A673 (cell line): ENCODE results near the gene CELSR3. TPM values are rescaled to one million over a fixed set of nuclear protein-coding genes. Genes with fewer than 3 reads are reported as not detected.

Source experiments
- BruUV-seq: library from RNA; stranded (reverse); fragments of 400-500 nt; replicated peaks from 2 replicates; lab custom pipeline; 2021; lab: Mats Ljungman, UMichigan
- CTCF ChIA-PET: fragments of 300-600 bp; sonication (Branson Sonifier 250); formaldehyde crosslinking; loops from one replicate; lab custom pipeline; 2022; ENCODE audit warnings: antibody characterized with exemption; lab: Charles Lee
- POLR2A ChIA-PET: fragments of 300-600 bp; sonication (Branson Sonifier 250); formaldehyde crosslinking; loops from one replicate; lab custom pipeline; 2022; ENCODE audit warnings: antibody characterized with exemption; ENCODE audit not compliant: low non-redundant PET; lab: Charles Lee
- DNase-seq: peaks from one replicate; pipeline ENCODE4 v3.0.0-alpha.2; 2015; ENCODE audit warnings: low spot score
- H3K27ac ChIP-seq: fragments of 200-600 bp; sonication (generic); 2 replicates; pipeline ENCODE4 v1.5.1; 2016; ENCODE audit warnings: mixed run types, low read depth, mild to moderate bottlenecking, mixed read lengths, antibody characterized with exemption, low read length; ENCODE audit not compliant: poor library complexity, severe bottlenecking
- H3K27me3 ChIP-seq: fragments of 200-600 bp; sonication (generic); replicated peaks from 2 replicates; pipeline ENCODE4 v1.6.1; 2017; ENCODE audit warnings: mixed run types, low read depth, mild to moderate bottlenecking, mixed read lengths, antibody characterized with exemption, low read length; ENCODE audit not compliant: insufficient read depth, poor library complexity
- H3K36me3 ChIP-seq: fragments of 200-600 bp; sonication (generic); 2 replicates; pipeline ENCODE4 v1.6.1; 2016; ENCODE audit warnings: mixed run types, mild to moderate bottlenecking, mixed read lengths, antibody characterized with exemption, low read length; ENCODE audit not compliant: insufficient read depth, poor library complexity, severe bottlenecking
- H3K4me1 ChIP-seq: fragments of 200-600 bp; sonication (generic); 2 replicates; pipeline ENCODE4 v1.6.1; 2017; ENCODE audit warnings: mixed run types, mild to moderate bottlenecking, mixed read lengths, antibody characterized with exemption, low read length; ENCODE audit not compliant: insufficient read depth, poor library complexity, severe bottlenecking
- H3K4me3 ChIP-seq: fragments of 200-600 bp; sonication (generic); 2 replicates; pipeline ENCODE4 v1.5.1; 2016; ENCODE audit warnings: low read depth, mixed run types, mild to moderate bottlenecking, mixed read lengths, low read length; ENCODE audit not compliant: poor library complexity, severe bottlenecking
- H3K9me3 ChIP-seq: fragments of 200-600 bp; sonication (generic); 2 replicates; pipeline ENCODE4 v1.6.1; 2016; ENCODE audit warnings: mixed run types, low read depth, mild to moderate bottlenecking, mixed read lengths, antibody characterized with exemption, low read length; ENCODE audit not compliant: poor library complexity, severe bottlenecking
- EZH2 ChIP-seq: fragments of 200-600 bp; sonication (generic); IDR thresholded peaks from 2 replicates; pipeline ENCODE4 v1.6.1; 2017; ENCODE audit warnings: borderline replicate concordance, low read depth, mild to moderate bottlenecking, mixed read lengths, antibody characterized with exemption, low read length; ENCODE audit not compliant: poor library complexity, severe bottlenecking
- intact Hi-C: fragments of 100-400 bp; cut with micrococcal nuclease; formaldehyde crosslinking; loops from one replicate; pipeline ENCODE4 v1.10.0; 2022; ENCODE audit not compliant: unreplicated experiment
- total RNA-seq: library from RNA; stranded (reverse); gene quantifications from 2 replicates; pipeline ENCODE4 v1.2.3, GENCODE V29; 2021
- TF ChIP-seq, protein P1 (sequence below): fragments of 300-800, 200-600 bp; sonication (generic); conservative IDR thresholded peaks from 2 replicates; pipeline ENCODE4 v1.5.1; 2017; ENCODE audit warnings: low read depth, mild to moderate bottlenecking, antibody characterized with exemption, low read length, moderate library complexity, mixed read lengths

CELSR3 gene
- total RNA-seq, 1 experiment from 2014 or later = 1.2 TPM

DNA sequence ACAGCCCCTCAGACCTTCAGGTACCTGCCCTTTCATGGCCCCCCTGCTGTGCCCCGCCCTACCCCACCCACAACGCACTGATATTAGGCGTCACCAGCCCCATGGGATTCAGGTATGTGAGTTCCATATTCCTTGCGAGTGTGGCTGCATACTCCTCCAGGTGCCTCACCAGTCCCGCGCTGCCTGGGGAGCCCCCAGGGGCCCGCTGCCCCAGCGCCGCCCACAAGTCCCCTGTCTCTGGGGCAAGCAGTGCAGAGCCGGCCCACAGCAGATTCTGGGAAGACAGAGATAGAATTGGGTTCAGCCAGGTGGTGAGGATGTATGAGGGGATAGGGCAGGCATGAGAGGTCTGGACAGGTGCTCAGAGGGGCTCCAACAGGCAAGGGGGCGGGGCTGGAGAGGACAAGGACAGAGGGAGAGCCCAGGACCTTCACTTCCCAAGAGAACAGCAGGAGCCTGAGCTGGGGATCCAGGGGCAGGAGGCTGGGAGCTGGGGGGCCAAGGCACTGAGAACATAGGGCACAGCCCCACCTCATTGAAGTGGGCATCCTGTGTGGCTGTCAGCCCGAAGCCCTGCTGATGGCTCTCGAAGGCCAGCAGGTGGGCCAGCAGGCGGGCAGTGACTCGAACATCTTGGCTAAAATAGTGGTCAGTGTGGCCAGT, 14.4 kb downstream of the CELSR3 start:
- POLR2A ChIA-PET = no interaction called here
- BruUV-seq = no TSS peak
- intact Hi-C loops = no loop called here
- no peak for DNase-seq
- TF ChIP-seq, protein P1, sequence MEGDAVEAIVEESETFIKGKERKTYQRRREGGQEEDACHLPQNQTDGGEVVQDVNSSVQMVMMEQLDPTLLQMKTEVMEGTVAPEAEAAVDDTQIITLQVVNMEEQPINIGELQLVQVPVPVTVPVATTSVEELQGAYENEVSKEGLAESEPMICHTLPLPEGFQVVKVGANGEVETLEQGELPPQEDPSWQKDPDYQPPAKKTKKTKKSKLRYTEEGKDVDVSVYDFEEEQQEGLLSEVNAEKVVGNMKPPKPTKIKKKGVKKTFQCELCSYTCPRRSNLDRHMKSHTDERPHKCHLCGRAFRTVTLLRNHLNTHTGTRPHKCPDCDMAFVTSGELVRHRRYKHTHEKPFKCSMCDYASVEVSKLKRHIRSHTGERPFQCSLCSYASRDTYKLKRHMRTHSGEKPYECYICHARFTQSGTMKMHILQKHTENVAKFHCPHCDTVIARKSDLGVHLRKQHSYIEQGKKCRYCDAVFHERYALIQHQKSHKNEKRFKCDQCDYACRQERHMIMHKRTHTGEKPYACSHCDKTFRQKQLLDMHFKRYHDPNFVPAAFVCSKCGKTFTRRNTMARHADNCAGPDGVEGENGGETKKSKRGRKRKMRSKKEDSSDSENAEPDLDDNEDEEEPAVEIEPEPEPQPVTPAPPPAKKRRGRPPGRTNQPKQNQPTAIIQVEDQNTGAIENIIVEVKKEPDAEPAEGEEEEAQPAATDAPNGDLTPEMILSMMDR = no peak
- no peak for TF ChIP-seq EZH2
- CTCF ChIA-PET = no interaction called here
- no peak overlapping the region for H3K4me3 ChIP-seq
- H3K9me3 ChIP-seq = no peaks in the 10 kb centered on the region
- no peak overlapping the region for H3K27ac ChIP-seq
- no peaks in the 10 kb centered on the region for H3K4me1 ChIP-seq
- H3K36me3 ChIP-seq = no peaks in the 10 kb centered on the region
- no peaks in the 10 kb centered on the region for H3K27me3 ChIP-seq

DNA sequence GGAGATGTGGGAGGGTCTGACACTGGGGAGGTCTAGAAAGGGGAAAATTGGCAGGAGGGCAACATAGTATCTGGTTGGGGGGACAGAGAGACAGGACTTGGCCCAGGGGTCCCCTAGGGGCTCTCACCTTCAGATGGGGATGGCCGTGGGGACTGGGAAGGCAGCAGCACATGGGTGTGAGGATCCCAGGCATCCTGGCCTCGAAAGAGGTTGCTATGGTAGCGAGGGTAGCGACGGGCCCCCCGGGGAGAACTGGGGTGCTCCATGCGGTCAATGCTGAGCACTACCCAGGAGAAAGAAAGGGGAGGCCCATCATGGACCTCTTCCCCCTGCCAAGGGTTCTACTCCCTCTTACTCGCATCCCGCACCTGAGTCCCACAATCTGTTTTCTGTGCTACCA, 15.0 kb downstream of the CELSR3 start:
- Histone ChIP-seq H3K36me3 (no peaks in the 10 kb centered on the region), H3K27me3 (no peaks in the 10 kb centered on the region), H3K4me1 (no peaks in the 10 kb centered on the region), H3K9me3 (no peaks in the 10 kb centered on the region), H3K4me3 (no peak overlapping the region), H3K27ac (no peak overlapping the region)
- POLR2A ChIA-PET = no interaction called here
- BruUV-seq = no TSS peak
- TF ChIP-seq, protein P1 = no peak
- no peak for TF ChIP-seq EZH2
- CTCF ChIA-PET = no interaction called here
- intact Hi-C loops = no loop called here
- no peak for DNase-seq

DNA sequence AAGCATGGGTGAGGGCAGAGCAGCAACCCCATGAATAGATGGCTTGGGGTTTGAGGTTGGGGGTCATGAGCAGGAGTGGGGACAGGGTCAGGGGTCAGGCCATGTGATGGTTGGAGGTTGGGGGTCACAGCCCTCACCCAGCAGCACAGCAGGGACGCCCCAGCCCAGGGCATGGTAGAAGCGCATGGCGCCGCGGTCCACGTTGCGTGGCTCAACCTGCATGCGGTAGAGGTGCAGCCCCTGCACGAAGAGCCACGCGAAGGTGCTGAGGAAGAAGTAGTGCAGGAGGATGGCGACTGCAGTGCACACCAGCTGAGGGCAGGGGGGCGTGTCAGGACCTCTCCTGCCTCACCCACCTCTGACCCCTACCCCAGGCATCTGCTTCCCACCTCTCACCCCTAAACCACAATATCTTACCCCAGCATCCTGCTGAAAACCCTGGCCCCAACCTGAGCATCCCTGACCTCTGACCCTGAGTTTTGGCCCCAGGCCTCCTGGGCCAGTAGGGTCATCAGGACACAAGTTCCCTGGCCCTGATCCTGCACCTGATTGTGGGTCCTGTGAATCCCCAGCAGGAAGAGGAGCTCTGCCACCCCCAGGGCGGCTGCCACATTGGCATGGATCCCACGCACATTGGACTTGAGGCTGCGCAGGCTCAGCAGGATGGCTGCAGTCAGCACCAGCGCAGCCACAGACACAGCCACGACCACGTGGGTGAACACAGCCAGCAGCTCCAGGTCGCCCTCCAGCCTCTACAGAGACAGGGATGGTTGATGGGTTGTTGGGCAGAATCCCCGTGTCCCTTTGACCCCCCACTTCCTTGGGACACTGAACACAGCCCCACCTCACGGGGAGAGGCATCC, 17.6 kb downstream of the CELSR3 start:
- H3K9me3 ChIP-seq = no peaks in the 10 kb centered on the region
- ChIA-PET POLR2A (no interaction called here), CTCF (no interaction called here)
- no TSS peak for BruUV-seq
- no peak overlapping the region for H3K27ac ChIP-seq
- TF ChIP-seq, protein P1 = no peak
- no peak for TF ChIP-seq EZH2
- no peaks in the 10 kb centered on the region for H3K27me3 ChIP-seq
- no peaks in the 10 kb centered on the region for H3K36me3 ChIP-seq
- DNase-seq = no peak
- no peaks in the 10 kb centered on the region for H3K4me1 ChIP-seq
- intact Hi-C loops = no loop called here
- no peak overlapping the region for H3K4me3 ChIP-seq
